Epithelial cell of esophagus (primary cell): ENCODE data around the gene STX11.

ENCODE experiments used
- DNase-seq: peaks from one replicate; pipeline ENCODE4 v3.0.0; 2010; ENCODE audit warnings: low read depth
- H3K4me3 ChIP-seq: 2 replicates; pipeline ENCODE4 v1.5.1; 2011; ENCODE audit warnings: mild to moderate bottlenecking, low read length, control low read depth
- CTCF ChIP-seq: IDR thresholded peaks from 2 replicates; pipeline ENCODE4 v1.5.1; 2011; ENCODE audit warnings: low read depth, mild to moderate bottlenecking, low read length, control low read depth, inconsistent platforms; ENCODE audit not compliant: insufficient read depth; ENCODE audit errors: missing control alignments

STX11 gene

DNA sequence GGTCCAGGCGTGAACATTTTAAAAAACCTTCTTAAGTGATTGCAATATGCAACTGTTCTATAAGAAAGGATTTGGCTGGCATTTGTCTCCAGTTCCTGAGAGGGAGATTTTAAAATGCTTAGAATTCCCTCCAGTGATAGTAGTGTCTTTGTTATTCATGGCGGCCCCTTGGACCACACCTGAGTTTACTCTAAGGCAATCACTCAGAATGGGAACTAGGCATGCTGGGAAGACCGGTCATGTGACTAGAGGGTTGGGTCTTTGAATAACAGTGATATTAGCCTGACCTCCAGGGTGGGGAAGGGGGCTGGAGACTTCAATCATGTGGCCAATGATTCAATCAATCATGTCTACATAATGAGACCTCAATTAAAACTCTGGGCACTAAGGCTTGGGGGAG is 84.1 kb downstream of the STX11 start:
- no peak for TF ChIP-seq CTCF
- no peak overlapping the region for H3K4me3 ChIP-seq
- DNase-seq, result no peak

GRCh38 chr6:144234935-144235334 is 84.6 kb downstream of the STX11 start:
- no peak for TF ChIP-seq CTCF
- DNase-seq, result no peak
- no peak overlapping the region for H3K4me3 ChIP-seq
